Keratinocyte (primary cell): ENCODE data around the gene KIAA0825. TPM values are rescaled to one million over a fixed set of nuclear protein-coding genes. Genes with fewer than 3 reads are reported as not detected.
"Not testable (repeated sequence)": the region's sequence is repeated elsewhere in the genome, so short reads cannot be mapped to it uniquely, and the experiment has no call there.

ENCODE experiments used
- DNase-seq: peaks from one replicate; pipeline ENCODE4 v3.0.0-alpha.2; 2011; ENCODE audit warnings: low read depth, missing footprints, low spot score
- FAIRE-seq: peaks from 2 replicates; lab custom pipeline; 2011; peaks lifted over from hg19 to GRCh38; lab: Jason Lieb, UNC
- H2AFZ ChIP-seq: 2 replicates; pipeline ENCODE4 v1.6.0; 2012; ENCODE audit warnings: low read length, control low read depth, inconsistent platforms; ENCODE audit not compliant: control insufficient read depth
- H3K27ac ChIP-seq: 2 replicates; pipeline ENCODE4 v1.5.1; 2011; ENCODE audit warnings: low read length; ENCODE audit not compliant: control insufficient read depth, insufficient read depth
- H3K27me3 ChIP-seq: 3 replicates; pipeline ENCODE4 v1.6.0; 2011; ENCODE audit warnings: low read length; ENCODE audit not compliant: control insufficient read depth, insufficient read depth; ENCODE audit errors: extremely low read depth
- H3K36me3 ChIP-seq, 2 experiments: 2 replicates in 1 of 2; 3 replicates in 1 of 2; pipeline ENCODE4 v1.5.1; 2011; ENCODE audit warnings: low read length in 2 of 2, mild to moderate bottlenecking in 1 of 2; ENCODE audit not compliant: control insufficient read depth in 2 of 2, insufficient read depth in 2 of 2; ENCODE audit errors: extremely low read depth in 1 of 2
- H3K4me1 ChIP-seq: 3 replicates; pipeline ENCODE4 v1.5.1; 2011; ENCODE audit warnings: low read length; ENCODE audit not compliant: control insufficient read depth, insufficient read depth; ENCODE audit errors: extremely low read depth
- H3K4me2 ChIP-seq: 3 replicates; pipeline ENCODE4 v1.6.0; 2011; ENCODE audit warnings: low read depth, low read length; ENCODE audit not compliant: control insufficient read depth, insufficient read depth; ENCODE audit errors: extremely low read depth
- H3K4me3 ChIP-seq, 3 experiments: fragments of 200-600 bp in 1 of 3; sonication (generic) in 1 of 3; 2 replicates in 2 of 3; 3 replicates in 1 of 3; pipeline ENCODE4 v1.5.1; 2011 to 2016; ENCODE audit warnings: low read length in 3 of 3, mild to moderate bottlenecking in 3 of 3, control low read depth in 2 of 3, inconsistent platforms in 1 of 3, low read depth in 1 of 3, mixed read lengths in 1 of 3, mixed run types in 1 of 3, moderate library complexity in 1 of 3; ENCODE audit not compliant: control insufficient read depth in 2 of 3, insufficient read depth in 2 of 3; ENCODE audit errors: extremely low read depth in 1 of 3
- H3K79me2 ChIP-seq: 2 replicates; pipeline ENCODE4 v1.6.0; 2012; ENCODE audit warnings: low read length; ENCODE audit not compliant: control insufficient read depth, insufficient read depth
- H3K9ac ChIP-seq: 3 replicates; pipeline ENCODE4 v1.6.0; 2011; ENCODE audit warnings: low read length; ENCODE audit not compliant: control insufficient read depth, insufficient read depth; ENCODE audit errors: extremely low read depth
- H3K9me1 ChIP-seq: 3 replicates; pipeline ENCODE4 v1.6.0; 2011; ENCODE audit warnings: low read length; ENCODE audit not compliant: control insufficient read depth, insufficient read depth; ENCODE audit errors: extremely low read depth
- H3K9me3 ChIP-seq: 2 replicates; pipeline ENCODE4 v1.5.1; 2012; ENCODE audit warnings: low read depth, low read length; ENCODE audit not compliant: control insufficient read depth
- H4K20me1 ChIP-seq: 3 replicates; pipeline ENCODE4 v1.6.0; 2011; ENCODE audit warnings: low read length; ENCODE audit not compliant: control insufficient read depth, insufficient read depth; ENCODE audit errors: extremely low read depth
- EZH2 ChIP-seq: IDR thresholded peaks from one replicate; pipeline ENCODE4 v1.6.1; 2012; ENCODE audit warnings: inconsistent platforms, mild to moderate bottlenecking, low read length, moderate library complexity
- dilution Hi-C: fragments of 300-500 bp; cut with MboI; formaldehyde crosslinking; loops from one replicate; pipeline ENCODE4 v1.7.0; 2020; ENCODE audit warnings: low sequenced_read_pairs; ENCODE audit not compliant: extremely low pct_ligation_motif_present
- polyA plus RNA-seq, 5 experiments: library from polyadenylated mRNA; depleted of rRNA in 3 of 5; stranded (reverse) in 3 of 5; stranded (forward) in 1 of 5; unstranded in 1 of 5; fragments of >200 nt; gene quantifications; 1 replicate in 1 of 5; 2 replicates in 3 of 5; 3 replicates in 1 of 5; pipeline versions ENCODE4 v1.2.1 to v1.2.3, GENCODE V29; 2011 to 2012; ENCODE audit warnings: missing spikeins in 2 of 5, low read depth in 1 of 5, low replicate concordance in 1 of 5
- TF ChIP-seq, protein P1 (sequence below), 3 experiments: IDR thresholded peaks in 1 of 3; conservative IDR thresholded peaks in 1 of 3; optimal IDR thresholded peaks in 1 of 3; 2 replicates in 2 of 3; 3 replicates in 1 of 3; pipeline versions ENCODE3 to v1.5.1; 2011; ENCODE audit warnings: low read length in 3 of 3, mild to moderate bottlenecking in 3 of 3, moderate library complexity in 2 of 3, control low read depth in 1 of 3, inconsistent platforms in 1 of 3; ENCODE audit not compliant: insufficient read depth in 2 of 3; ENCODE audit errors: extremely low read depth in 1 of 3

Gene KIAA0825
- polyA plus RNA-seq, 1 donor (not counting 4 experiments of a cell fraction or from before 2014, with no cell fraction given) = 1.2 TPM

GRCh38 chr5:94154672-94155071 is 463.7 kb downstream of the KIAA0825 start:
- dilution Hi-C loops = no loop called here
- Histone ChIP-seq H3K27me3 (no peaks in the 10 kb centered on the region), H3K9me1 (no peaks in the 10 kb centered on the region), H3K4me1 (no peaks in the 10 kb centered on the region), H4K20me1 (no peaks in the 10 kb centered on the region), H3K4me3 (no peak overlapping the region), H3K79me2 (no peaks in the 10 kb centered on the region), H3K9ac (no peak overlapping the region), H3K27ac (no peak overlapping the region), H3K9me3 (no peaks in the 10 kb centered on the region), H2AFZ (no peak overlapping the region), H3K36me3 (no peaks in the 10 kb centered on the region), H3K4me2 (no peak overlapping the region)
- FAIRE-seq (no peak), DNase-seq (no peak)
- TF ChIP-seq EZH2 = no peak

DNA sequence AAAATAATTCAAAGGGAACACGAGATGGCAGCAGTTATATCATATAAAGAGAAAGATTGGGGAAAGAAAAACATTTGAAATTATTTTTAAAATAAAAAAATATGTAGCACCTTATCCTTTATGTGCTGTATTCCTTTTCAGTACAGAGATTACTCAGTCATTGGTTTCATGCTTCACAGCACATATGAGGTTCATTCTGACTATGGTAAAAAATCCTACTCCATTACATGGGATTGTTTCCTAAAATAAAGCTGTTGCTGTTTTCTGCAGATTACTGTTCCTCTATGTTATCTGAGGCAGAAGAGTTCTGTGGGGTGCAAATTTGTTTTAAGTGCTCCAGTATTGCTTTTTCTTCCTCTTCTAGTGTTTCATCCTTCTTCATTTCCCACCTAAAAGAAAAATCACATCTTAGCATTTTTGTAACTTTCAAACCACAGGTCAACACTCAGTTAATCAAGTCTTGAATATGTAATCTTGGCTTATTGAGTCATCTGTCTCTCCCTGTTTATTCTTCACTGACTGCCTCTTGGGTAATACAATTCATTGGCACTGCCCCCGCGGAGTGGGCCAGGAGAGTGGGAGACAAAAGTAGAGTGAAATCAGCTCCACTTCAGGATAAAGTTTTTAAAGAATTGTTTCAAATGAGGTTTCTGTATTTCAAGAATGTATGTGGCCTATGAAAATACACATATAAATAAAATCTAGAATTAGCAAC is 464.5 kb downstream of the KIAA0825 start:
- no peak for DNase-seq

DNA sequence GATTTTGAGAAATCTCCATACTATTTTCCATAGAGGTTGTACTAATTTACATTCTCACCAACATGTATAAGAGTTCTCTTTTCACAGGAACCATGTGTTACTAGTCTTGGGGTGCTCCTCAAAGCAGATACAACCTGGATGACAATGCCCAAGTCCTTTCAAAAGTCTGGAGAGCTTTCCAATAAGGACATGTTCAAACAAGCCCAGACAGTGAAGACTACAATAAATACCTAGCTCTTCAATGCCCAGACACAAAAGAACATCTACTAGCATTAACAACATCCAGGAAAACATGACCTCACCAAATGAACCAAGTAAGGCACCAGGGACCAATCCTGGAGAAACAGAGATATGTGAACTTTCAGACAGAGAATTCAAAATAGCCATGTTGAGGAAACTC is 474.8 kb downstream of the KIAA0825 start:
- FAIRE-seq = peak; percentile 17
- H3K79me2 ChIP-seq, DNase-seq, dilution Hi-C loops, H3K27ac ChIP-seq, H3K9me1 ChIP-seq, H3K4me2 ChIP-seq, H3K9me3 ChIP-seq, H3K9ac ChIP-seq, H3K4me1 ChIP-seq, H4K20me1 ChIP-seq, H3K27me3 ChIP-seq, H2AFZ ChIP-seq, H3K36me3 ChIP-seq, H3K4me3 ChIP-seq: not testable (repeated sequence)

More for the DNA sequence above, 464.5 kb downstream of the KIAA0825 start:
- no peak for FAIRE-seq
- Histone ChIP-seq H3K27me3 (no peaks in the 10 kb centered on the region), H2AFZ (no peak overlapping the region), H3K9me1 (no peaks in the 10 kb centered on the region), H3K9ac (no peak overlapping the region), H3K27ac (no peak overlapping the region), H3K4me2 (no peak overlapping the region), H3K79me2 (no peaks in the 10 kb centered on the region), H3K4me1 (no peaks in the 10 kb centered on the region), H3K4me3 (no peak overlapping the region), H4K20me1 (no peaks in the 10 kb centered on the region), H3K36me3 (no peaks in the 10 kb centered on the region), H3K9me3 (no peaks in the 10 kb centered on the region)
- dilution Hi-C loops = no loop called here
- TF ChIP-seq EZH2 = no peak
- TF ChIP-seq, protein P1, sequence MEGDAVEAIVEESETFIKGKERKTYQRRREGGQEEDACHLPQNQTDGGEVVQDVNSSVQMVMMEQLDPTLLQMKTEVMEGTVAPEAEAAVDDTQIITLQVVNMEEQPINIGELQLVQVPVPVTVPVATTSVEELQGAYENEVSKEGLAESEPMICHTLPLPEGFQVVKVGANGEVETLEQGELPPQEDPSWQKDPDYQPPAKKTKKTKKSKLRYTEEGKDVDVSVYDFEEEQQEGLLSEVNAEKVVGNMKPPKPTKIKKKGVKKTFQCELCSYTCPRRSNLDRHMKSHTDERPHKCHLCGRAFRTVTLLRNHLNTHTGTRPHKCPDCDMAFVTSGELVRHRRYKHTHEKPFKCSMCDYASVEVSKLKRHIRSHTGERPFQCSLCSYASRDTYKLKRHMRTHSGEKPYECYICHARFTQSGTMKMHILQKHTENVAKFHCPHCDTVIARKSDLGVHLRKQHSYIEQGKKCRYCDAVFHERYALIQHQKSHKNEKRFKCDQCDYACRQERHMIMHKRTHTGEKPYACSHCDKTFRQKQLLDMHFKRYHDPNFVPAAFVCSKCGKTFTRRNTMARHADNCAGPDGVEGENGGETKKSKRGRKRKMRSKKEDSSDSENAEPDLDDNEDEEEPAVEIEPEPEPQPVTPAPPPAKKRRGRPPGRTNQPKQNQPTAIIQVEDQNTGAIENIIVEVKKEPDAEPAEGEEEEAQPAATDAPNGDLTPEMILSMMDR (optimal IDR thresholded peaks at IDR 0.05 in 1 of 3, IDR thresholded peaks at IDR 0.05 in 1 of 3, conservative IDR thresholded peaks at IDR 0.05 in 1 of 3; ENCODE audit: extremely low read depth in 1 of 3, insufficient read depth in 2 of 3, low read length in 3 of 3) = no peak
